ENCODE results near the gene LCE3E. TPM values are rescaled to one million over a fixed set of nuclear protein-coding genes. Genes with fewer than 3 reads are reported as not detected.
"Not testable (repeated sequence)": the region's sequence is repeated elsewhere in the genome, so short reads cannot be mapped to it uniquely, and the experiment has no call there.

Gene LCE3E
- total RNA-seq, 1 donor from 2014 or later = not detected

- H3K36me3 ChIP-seq = no peaks in the 10 kb centered on the region
- H3K27me3 ChIP-seq (ENCODE audit: low read depth) = no peaks in the 10 kb centered on the region
- no peak overlapping the region for H3K4me3 ChIP-seq
- no peak for TF ChIP-seq CTCF (IDR thresholded peaks at IDR 0.05)
- H3K4me1 ChIP-seq = no peaks in the 10 kb centered on the region
- H3K27ac ChIP-seq = no peak overlapping the region
- H3K9me3 ChIP-seq = no peaks in the 10 kb centered on the region
- no peak for DNase-seq
- no peak for ATAC-seq
- intact Hi-C loops (cut with DNase I) = no loop called here
Measured at GRCh38 chr1:152582647-152583046, 16.1 kb upstream of the LCE3E start.

DNA sequence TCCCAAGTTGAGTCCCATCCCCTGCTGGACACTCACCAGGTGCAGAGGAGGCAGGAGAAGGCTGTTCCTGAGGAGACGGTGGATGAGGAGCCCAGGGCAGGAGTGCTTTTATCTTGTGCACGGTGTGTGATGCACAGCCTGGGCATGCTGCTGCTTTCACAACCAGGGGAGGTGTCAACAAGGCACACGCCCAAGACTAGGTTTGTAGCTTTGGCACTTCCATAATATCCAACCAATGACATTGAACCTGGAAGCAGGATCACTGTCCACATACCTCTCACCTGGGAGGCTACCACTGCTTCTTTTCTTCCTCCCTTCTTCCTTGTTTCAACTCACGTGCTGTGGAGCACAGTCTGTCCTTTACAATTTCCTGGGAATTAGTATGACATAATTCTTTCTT lies 13.9 kb upstream of the LCE3E start, which contains the start of gene LCE3D:
Gene LCE3D, minus strand, starts transcription at position 84 of the 400 bp plus-strand sequence. CDS start 580 bp downstream, outside the sequence.
- TF ChIP-seq CTCF (IDR thresholded peaks at IDR 0.05) = no peak
- intact Hi-C loops (cut with DNase I) = no loop called here

GRCh38 chr1:152579526-152579925 lies 12.9 kb upstream of the LCE3E start:
- H3K9me3 ChIP-seq; DNase-seq; intact Hi-C loops (cut with DNase I); ATAC-seq; H3K27me3 ChIP-seq (ENCODE audit: low read depth); H3K27ac ChIP-seq; H3K4me1 ChIP-seq; H3K4me3 ChIP-seq; H3K36me3 ChIP-seq: not testable (repeated sequence)

More for the DNA sequence above, 13.9 kb upstream of the LCE3E start, which contains the start of gene LCE3D:
- H3K36me3 ChIP-seq = no peaks in the 10 kb centered on the region
- no peaks in the 10 kb centered on the region for H3K27me3 ChIP-seq (ENCODE audit: low read depth)
- ATAC-seq (no peak), DNase-seq (no peak)
- no peak within 1 kb of the TSS for H3K4me3 ChIP-seq
- H3K4me1 ChIP-seq = no peaks in the 10 kb centered on the region
- no peak within 1 kb of the TSS for H3K27ac ChIP-seq
- H3K9me3 ChIP-seq = no peaks in the 10 kb centered on the region

DNA sequence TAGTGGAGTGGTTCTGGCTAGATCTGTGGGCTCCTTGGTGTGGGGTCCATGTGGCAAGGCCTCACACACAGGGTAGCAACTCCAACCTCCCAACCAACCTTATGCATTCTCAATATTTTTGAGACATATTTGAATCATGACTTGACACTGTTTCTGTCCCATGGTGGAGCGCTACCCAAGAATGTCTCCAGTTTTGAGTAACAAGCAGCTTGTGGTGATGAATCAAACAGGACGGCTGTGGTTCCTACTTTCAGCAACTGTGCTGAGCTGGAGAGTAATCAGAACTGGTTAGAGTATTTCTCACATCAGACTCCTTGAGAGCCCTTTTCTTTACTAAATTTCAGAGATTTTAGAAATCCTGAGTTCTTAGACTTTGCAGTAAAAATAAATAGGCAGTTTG lies 10.6 kb upstream of the LCE3E start:
- Histone ChIP-seq H3K4me1 (no peaks in the 10 kb centered on the region), H3K4me3 (no peak overlapping the region), H3K27ac (no peak overlapping the region), H3K36me3 (no peaks in the 10 kb centered on the region), H3K9me3 (no peaks in the 10 kb centered on the region), H3K27me3 (ENCODE audit: low read depth) (no peaks in the 10 kb centered on the region)
- no peak for TF ChIP-seq CTCF (IDR thresholded peaks at IDR 0.05)
- DNase-seq = no peak
- ATAC-seq = no peak
- intact Hi-C loops (cut with DNase I) = no loop called here

- Histone ChIP-seq H3K36me3 (no peaks in the 10 kb centered on the region), H3K27me3 (ENCODE audit: low read depth) (no peaks in the 10 kb centered on the region), H3K4me3 (no peak overlapping the region), H3K27ac (no peak overlapping the region), H3K4me1 (no peaks in the 10 kb centered on the region), H3K9me3 (peaks cover 19% of the 10 kb centered on the region)
- DNase-seq (no peak), ATAC-seq (no peak)
- intact Hi-C loops (cut with DNase I) = no loop called here
- TF ChIP-seq CTCF (IDR thresholded peaks at IDR 0.05) = no peak
Measured at GRCh38 chr1:152565535-152566215, 905 bp downstream of the LCE3E start.

- no peaks in the 10 kb centered on the region for H3K4me1 ChIP-seq
- H3K27me3 ChIP-seq (ENCODE audit: low read depth) = no peaks in the 10 kb centered on the region
- no peak overlapping the region for H3K27ac ChIP-seq
- no peaks in the 10 kb centered on the region for H3K36me3 ChIP-seq
- H3K9me3 ChIP-seq = peaks cover 14% of the 10 kb centered on the region
- DNase-seq (no peak), ATAC-seq (no peak)
- no peak overlapping the region for H3K4me3 ChIP-seq
- intact Hi-C loops (cut with DNase I) = no loop called here
- TF ChIP-seq CTCF (IDR thresholded peaks at IDR 0.05) = no peak
Measured at GRCh38 chr1:152565115-152565514, 1.5 kb downstream of the LCE3E start.

DNA sequence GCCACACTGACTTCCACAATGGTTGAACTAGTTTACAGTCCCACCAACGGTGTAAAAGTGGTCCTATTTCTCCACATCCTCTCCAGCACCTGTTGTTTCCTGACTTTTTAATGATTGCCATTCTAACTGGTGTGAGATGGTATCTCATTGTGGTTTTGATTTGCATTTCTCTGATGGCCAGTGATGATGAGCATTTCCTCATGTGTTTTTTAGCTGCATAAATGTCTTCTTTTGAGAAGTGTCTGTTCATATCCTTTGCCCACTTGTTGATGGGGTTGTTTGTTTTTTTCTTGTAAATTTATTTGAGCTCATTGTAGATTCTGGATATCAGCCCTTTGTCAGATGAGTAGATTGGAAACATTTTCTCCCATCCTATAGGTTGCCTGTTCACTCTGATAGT lies 18.2 kb downstream of the LCE3E start:
- H3K4me3 ChIP-seq; H3K27ac ChIP-seq; H3K4me1 ChIP-seq; DNase-seq; H3K36me3 ChIP-seq; intact Hi-C loops (cut with DNase I); H3K9me3 ChIP-seq; ATAC-seq; H3K27me3 ChIP-seq (ENCODE audit: low read depth): not testable (repeated sequence)
